Measurements from ENCODE around the gene TIMMDC1. TPM values are rescaled to one million over a fixed set of nuclear protein-coding genes. Genes with fewer than 3 reads are reported as not detected.

The TIMMDC1 gene
- total and polyA plus RNA-seq, 2 of the 4 experiments (the other 2 are of a cell fraction): 52.5 to 56.6 TPM

- no peak overlapping the region for H2BK15ac ChIP-seq (ENCODE audit: low read depth, low read length)
- H3K27me3 ChIP-seq (ENCODE audit: control insufficient read depth, insufficient read depth, low read length): no peaks in the 10 kb centered on the region
- H2AK9ac ChIP-seq (replicated peaks; ENCODE audit: low read depth, low read length, poor library complexity): no peak overlapping the region
- peaks cover 2% of the 10 kb centered on the region; the same call in 1 of the 2 replicates for H3K9me1 ChIP-seq (ENCODE audit: insufficient read depth, low read length)
- ChIA-PET CTCF (interaction anchor here (0.6 kb wide), 1 partner anchor 114 kb away, joined by 4 read pairs; no protein-coding TSS in a partner anchor), POLR2A (ENCODE audit: unreplicated experiment) (no interaction called here)
- no peak overlapping the region for H3K56ac ChIP-seq (ENCODE audit: extremely low read depth, insufficient read depth, low read length)
- ATAC-seq (ENCODE audit: low read depth): no peak
- H2BK5ac ChIP-seq (ENCODE audit: low read depth, low read length, poor library complexity, severe bottlenecking): no peak overlapping the region
- H3K23ac ChIP-seq (ENCODE audit: low read depth, low read length): no peak overlapping the region
- intact Hi-C loops (cut with micrococcal nuclease): no loop called here
- peaks cover 4% of the 10 kb centered on the region for H3K4me1 ChIP-seq (ENCODE audit: control insufficient read depth, insufficient read depth, low read length)
- H3K27ac ChIP-seq (ENCODE audit: insufficient read depth, low read length): no peak overlapping the region
- H4K5ac ChIP-seq (ENCODE audit: low read depth, low read length): no peak overlapping the region
- in situ Hi-C loops (cut with MboI; ENCODE audit: low sequenced_read_pairs): no loop called here
- no peak overlapping the region for H3K18ac ChIP-seq (ENCODE audit: low read depth, low read length)
- no peak overlapping the region for H3K14ac ChIP-seq (replicated peaks; ENCODE audit: low read depth, low read length)
- dilution Hi-C loops (cut with HindIII; ENCODE audit: low sequenced_read_pairs, unreplicated experiment): no loop called here
- no peak overlapping the region for H2AFZ ChIP-seq (replicated peaks; ENCODE audit: low read length, poor library complexity)
- no peak overlapping the region for H4K91ac ChIP-seq (ENCODE audit: insufficient read depth, low read depth, low read length)
- H4K20me1 ChIP-seq (ENCODE audit: insufficient read depth, low read length): no peaks in the 10 kb centered on the region
- WGBS, 2 experiments (ENCODE audit: extremely low coverage in 2 of 2, insufficient read length in 1 of 2): no CpG with 5 or more reads among the region's 1 CpG
- no peak overlapping the region for H3K9ac ChIP-seq (ENCODE audit: low read depth, low read length)
- H3K79me1 ChIP-seq (ENCODE audit: low read depth in 1 of 2, low read length in 2 of 2): no peaks in the 10 kb centered on the region
- no peak overlapping the region for H4K8ac ChIP-seq (ENCODE audit: low read depth in 2 of 2, low read length in 2 of 2)
- H3K4me2 ChIP-seq (ENCODE audit: low read depth, low read length): no peak overlapping the region
- no peak overlapping the region for H2AK5ac ChIP-seq (ENCODE audit: low read depth, low read length)
- H3K4ac ChIP-seq (ENCODE audit: low read depth, low read length): no peak overlapping the region
- DNase-seq: no peak
- TF ChIP-seq, protein P1, sequence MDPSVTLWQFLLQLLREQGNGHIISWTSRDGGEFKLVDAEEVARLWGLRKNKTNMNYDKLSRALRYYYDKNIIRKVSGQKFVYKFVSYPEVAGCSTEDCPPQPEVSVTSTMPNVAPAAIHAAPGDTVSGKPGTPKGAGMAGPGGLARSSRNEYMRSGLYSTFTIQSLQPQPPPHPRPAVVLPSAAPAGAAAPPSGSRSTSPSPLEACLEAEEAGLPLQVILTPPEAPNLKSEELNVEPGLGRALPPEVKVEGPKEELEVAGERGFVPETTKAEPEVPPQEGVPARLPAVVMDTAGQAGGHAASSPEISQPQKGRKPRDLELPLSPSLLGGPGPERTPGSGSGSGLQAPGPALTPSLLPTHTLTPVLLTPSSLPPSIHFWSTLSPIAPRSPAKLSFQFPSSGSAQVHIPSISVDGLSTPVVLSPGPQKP (IDR thresholded peaks at IDR 0.05; ENCODE audit: borderline replicate concordance, low read depth, low read length): no peak
- no peak for TF ChIP-seq CHD1 (IDR thresholded peaks at IDR 0.05; ENCODE audit: low read depth, low read length)
- TF ChIP-seq RFX5 (IDR thresholded peaks at IDR 0.05; ENCODE audit: low read depth, low read length): no peak
- no peak for TF ChIP-seq SMC3 (IDR thresholded peaks at IDR 0.05; ENCODE audit: low read depth, low read length)
- TF ChIP-seq CTCF (conservative IDR thresholded peaks at IDR 0.05; ENCODE audit: low read depth, low read length): no peak
- no peak for TF ChIP-seq BHLHE40 (IDR thresholded peaks at IDR 0.05; ENCODE audit: low read depth, low read length)
- no peak for TF ChIP-seq RAD21 (IDR thresholded peaks at IDR 0.05; ENCODE audit: low read length)
- no peak for TF ChIP-seq MXI1 (IDR thresholded peaks at IDR 0.05; ENCODE audit: borderline replicate concordance, low read depth, low read length)
- no peak for TF ChIP-seq RCOR1 (IDR thresholded peaks at IDR 0.05; ENCODE audit: insufficient replicate concordance, low read length)
- no peak for TF ChIP-seq USF2 (IDR thresholded peaks at IDR 0.05; ENCODE audit: low read depth, low read length)
- no peak overlapping the region for H2BK120ac ChIP-seq (ENCODE audit: low read depth, low read length)
- no peaks in the 10 kb centered on the region for H3K9me3 ChIP-seq (ENCODE audit: control insufficient read depth, insufficient read depth, low read length)
- no TSS peak for BruUV-seq (replicated peaks)
- no peak overlapping the region for H2BK20ac ChIP-seq (ENCODE audit: low read depth, low read length)
- H3K4me3 ChIP-seq (ENCODE audit: insufficient read depth, low read depth, low read length): no peak overlapping the region
- H3K36me3 ChIP-seq (ENCODE audit: control insufficient read depth, insufficient read depth, low read length): no peaks in the 10 kb centered on the region
These were observed 35.9 kb downstream of the TIMMDC1 start for GRCh38 chr3:119534296-119534695.

Data from IMR-90 (cell line).